Neuronal stem cell (in vitro differentiated cells): ENCODE data around the gene MTM1.

Experiments used
- DNase-seq: peaks from one replicate; pipeline ENCODE4 v3.0.0-alpha.2; 2013; ENCODE audit warnings: low spot score
- H2AFZ ChIP-seq: one replicate; pipeline ENCODE4 v1.6.1; 2013; ENCODE audit warnings: mild to moderate bottlenecking, low read length, inconsistent platforms
- H2AK5ac ChIP-seq: 2 replicates; pipeline ENCODE4 v1.6.1; 2013; ENCODE audit warnings: low read depth, mild to moderate bottlenecking, inconsistent platforms, low read length, moderate library complexity, mixed read lengths
- H2BK120ac ChIP-seq: 2 replicates; pipeline ENCODE4 v1.6.1; 2013; ENCODE audit warnings: low read depth, mild to moderate bottlenecking, inconsistent platforms, low read length, moderate library complexity, mixed read lengths
- H2BK12ac ChIP-seq: one replicate; pipeline ENCODE4 v1.6.1; 2013; ENCODE audit warnings: low read length, inconsistent platforms
- H2BK15ac ChIP-seq: 2 replicates; pipeline ENCODE4 v1.6.1; 2013; ENCODE audit warnings: mild to moderate bottlenecking, low read length, inconsistent platforms, mixed read lengths
- H2BK5ac ChIP-seq: one replicate; pipeline ENCODE4 v1.6.1; 2013; ENCODE audit warnings: inconsistent platforms, mild to moderate bottlenecking, low read length, moderate library complexity
- H3K14ac ChIP-seq: one replicate; pipeline ENCODE4 v1.6.1; 2013; ENCODE audit warnings: low read length, inconsistent platforms
- H3K18ac ChIP-seq: 2 replicates; pipeline ENCODE4 v1.6.1; 2013; ENCODE audit warnings: low read length, inconsistent platforms
- H3K23ac ChIP-seq: 2 replicates; pipeline ENCODE4 v1.6.1; 2013; ENCODE audit warnings: low read depth, mild to moderate bottlenecking, mixed read lengths, low read length, inconsistent platforms; ENCODE audit not compliant: poor library complexity
- H3K27ac ChIP-seq: replicated peaks from 3 replicates; pipeline ENCODE4 v1.5.1; 2013; ENCODE audit warnings: low read length, inconsistent platforms
- H3K27me3 ChIP-seq, 3 experiments: 2 replicates each; pipeline ENCODE4 v1.6.1; 2013; ENCODE audit warnings: low read length in 3 of 3, mild to moderate bottlenecking in 2 of 3, inconsistent platforms in 1 of 3, low read depth in 1 of 3, mixed read lengths in 1 of 3, moderate library complexity in 1 of 3; ENCODE audit not compliant: control insufficient read depth in 3 of 3, insufficient read depth in 3 of 3
- H3K36me3 ChIP-seq, 2 donors: replicated peaks in 1 of 2; 2 replicates each; pipeline ENCODE4 v1.6.1; 2013; ENCODE audit warnings: low read length in 2 of 2; ENCODE audit not compliant: control insufficient read depth in 2 of 2, insufficient read depth in 2 of 2
- H3K4ac ChIP-seq: 2 replicates; pipeline ENCODE4 v1.6.1; 2013; ENCODE audit warnings: inconsistent platforms, mild to moderate bottlenecking, low read length, moderate library complexity
- H3K4me1 ChIP-seq, 2 donors: 1 replicate in 1 of 2; 2 replicates in 1 of 2; pipeline ENCODE4 v1.6.1; 2013; ENCODE audit warnings: low read length in 2 of 2, low read depth in 1 of 2; ENCODE audit not compliant: control insufficient read depth in 2 of 2, insufficient read depth in 1 of 2
- H3K4me2 ChIP-seq: one replicate; pipeline ENCODE4 v1.6.1; 2013; ENCODE audit warnings: mild to moderate bottlenecking, low read length, inconsistent platforms; ENCODE audit not compliant: insufficient read depth, poor library complexity, severe bottlenecking
- H3K4me3 ChIP-seq, 2 donors: 2 replicates each; pipeline ENCODE4 v1.5.1; 2013; ENCODE audit warnings: low read length in 2 of 2, mild to moderate bottlenecking in 2 of 2, inconsistent platforms in 1 of 2, moderate library complexity in 1 of 2
- H3K79me1 ChIP-seq: one replicate; pipeline ENCODE4 v1.6.1; 2013; ENCODE audit warnings: low read depth, mild to moderate bottlenecking, inconsistent platforms, low read length, moderate library complexity
- H3K9ac ChIP-seq: one replicate; pipeline ENCODE4 v1.6.1; 2013; ENCODE audit warnings: mild to moderate bottlenecking, low read depth, low read length, inconsistent platforms; ENCODE audit not compliant: poor library complexity
- H3K9me3 ChIP-seq, 2 donors: replicated peaks in 1 of 2; 2 replicates each; pipeline versions ENCODE3 to v1.6.1; 2013; ENCODE audit warnings: low read length in 2 of 2, mild to moderate bottlenecking in 2 of 2, inconsistent platforms in 1 of 2, low read depth in 1 of 2, mixed read lengths in 1 of 2, moderate library complexity in 1 of 2; ENCODE audit not compliant: control insufficient read depth in 2 of 2, insufficient read depth in 1 of 2
- H4K8ac ChIP-seq: one replicate; pipeline ENCODE4 v1.6.1; 2013; ENCODE audit warnings: low read depth, mild to moderate bottlenecking, inconsistent platforms, low read length, moderate library complexity
- H4K91ac ChIP-seq: one replicate; pipeline ENCODE4 v1.6.1; 2013; ENCODE audit warnings: low read length, low read depth, mild to moderate bottlenecking, inconsistent platforms; ENCODE audit not compliant: poor library complexity
- WGBS, 2 donors: extraction: QIAGEN DNeasy Blood & Tissue Kit; methylation state at CpG; one replicate each; pipeline ENCODE4 v1.1.7; 2013; ENCODE audit warnings: missing lambda C conversion rate in 2 of 2, mixed read lengths in 1 of 2; ENCODE audit not compliant: insufficient read length in 2 of 2, insufficient replicate concordance in 1 of 2; ENCODE audit errors: extremely low coverage in 2 of 2; 5-methylcytosine and 5-hydroxymethylcytosine counted together

MTM1 gene

GRCh38 chrX:150602296-150602695, 33.9 kb downstream of the MTM1 start:
- Histone ChIP-seq H3K79me1 (no peaks in the 10 kb centered on the region), H3K18ac (no peak overlapping the region), H2AK5ac (no peak overlapping the region), H3K14ac (no peak overlapping the region), H3K4me2 (no peak overlapping the region), H4K8ac (no peak overlapping the region), H3K27ac (no peak overlapping the region), H2AFZ (no peak overlapping the region), H3K4me3 (no peak overlapping the region), H3K4ac (no peak overlapping the region), H3K36me3 (peaks cover 2% of the 10 kb centered on the region in 2 donors), H4K91ac (no peak overlapping the region), H3K23ac (no peak overlapping the region), H2BK120ac (no peak overlapping the region), H3K9ac (no peak overlapping the region), H3K9me3 (no peaks in the 10 kb centered on the region), H2BK15ac (no peak overlapping the region), H3K4me1 (no peaks in the 10 kb centered on the region), H2BK12ac (no peak overlapping the region), H3K27me3 (no peaks in the 10 kb centered on the region), H2BK5ac (no peak overlapping the region)
- no peak for DNase-seq

GRCh38 chrX:150602743-150603142, 34.3 kb downstream of the MTM1 start:
- DNase-seq: no peak
- Histone ChIP-seq H2BK12ac (no peak overlapping the region), H3K4me3 (no peak overlapping the region), H3K27ac (no peak overlapping the region), H3K23ac (no peak overlapping the region), H2AFZ (no peak overlapping the region), H3K36me3 (peaks cover 2% of the 10 kb centered on the region in 2 donors), H4K91ac (no peak overlapping the region), H3K79me1 (no peaks in the 10 kb centered on the region), H3K9me3 (no peaks in the 10 kb centered on the region), H3K4me2 (no peak overlapping the region), H2BK5ac (no peak overlapping the region), H4K8ac (no peak overlapping the region), H3K18ac (no peak overlapping the region), H2BK120ac (no peak overlapping the region), H3K27me3 (no peaks in the 10 kb centered on the region), H3K14ac (no peak overlapping the region), H3K9ac (no peak overlapping the region), H3K4me1 (no peaks in the 10 kb centered on the region), H2AK5ac (no peak overlapping the region), H2BK15ac (no peak overlapping the region), H3K4ac (no peak overlapping the region)
- WGBS, 2 donors: no CpG with 5 or more reads among the region's 3 CpGs

GRCh38 chrX:150605603-150606002, 37.2 kb downstream of the MTM1 start:
- DNase-seq: no peak
- Histone ChIP-seq H2BK15ac (no peak overlapping the region), H3K23ac (no peak overlapping the region), H3K4ac (no peak overlapping the region), H2BK12ac (no peak overlapping the region), H2BK120ac (no peak overlapping the region), H3K4me1 (no peaks in the 10 kb centered on the region), H4K91ac (no peak overlapping the region), H2AK5ac (no peak overlapping the region), H3K14ac (no peak overlapping the region), H3K18ac (no peak overlapping the region), H3K79me1 (no peaks in the 10 kb centered on the region), H4K8ac (no peak overlapping the region), H3K27me3 (no peaks in the 10 kb centered on the region), H3K27ac (no peak overlapping the region), H3K9ac (no peak overlapping the region), H3K4me2 (no peak overlapping the region), H3K9me3 (no peaks in the 10 kb centered on the region), H2AFZ (no peak overlapping the region), H3K36me3 (no peaks in the 10 kb centered on the region), H2BK5ac (no peak overlapping the region), H3K4me3 (no peak overlapping the region)
- no CpG with 5 or more reads among the region's 2 CpGs for WGBS, 2 donors

- no peak overlapping the region for H3K18ac ChIP-seq
- WGBS, 2 donors: no CpG with 5 or more reads among the region's 5 CpGs
- no peaks in the 10 kb centered on the region for H3K79me1 ChIP-seq
- no peak overlapping the region for H2BK5ac ChIP-seq
- H4K91ac ChIP-seq: no peak overlapping the region
- H3K23ac ChIP-seq: no peak overlapping the region
- no peak overlapping the region for H4K8ac ChIP-seq
- H2AK5ac ChIP-seq: no peak overlapping the region
- H2BK120ac ChIP-seq: no peak overlapping the region
- no peak overlapping the region for H3K4me3 ChIP-seq
- no peaks in the 10 kb centered on the region for H3K36me3 ChIP-seq
- no peaks in the 10 kb centered on the region for H3K27me3 ChIP-seq
- no peak overlapping the region for H3K4ac ChIP-seq
- H2AFZ ChIP-seq: no peak overlapping the region
- no peak overlapping the region for H3K27ac ChIP-seq
- no peak overlapping the region for H2BK12ac ChIP-seq
- no peak overlapping the region for H3K14ac ChIP-seq
- no peak overlapping the region for H3K9ac ChIP-seq
- H3K4me2 ChIP-seq: no peak overlapping the region
- no peaks in the 10 kb centered on the region for H3K9me3 ChIP-seq
- no peak overlapping the region for H2BK15ac ChIP-seq
- H3K4me1 ChIP-seq: no peaks in the 10 kb centered on the region
- DNase-seq: no peak
Measured at GRCh38 chrX:150607201-150607600, 38.8 kb downstream of the MTM1 start.
